ENCODE measurements around the gene SLC9A3.

SLC9A3 gene

DNA sequence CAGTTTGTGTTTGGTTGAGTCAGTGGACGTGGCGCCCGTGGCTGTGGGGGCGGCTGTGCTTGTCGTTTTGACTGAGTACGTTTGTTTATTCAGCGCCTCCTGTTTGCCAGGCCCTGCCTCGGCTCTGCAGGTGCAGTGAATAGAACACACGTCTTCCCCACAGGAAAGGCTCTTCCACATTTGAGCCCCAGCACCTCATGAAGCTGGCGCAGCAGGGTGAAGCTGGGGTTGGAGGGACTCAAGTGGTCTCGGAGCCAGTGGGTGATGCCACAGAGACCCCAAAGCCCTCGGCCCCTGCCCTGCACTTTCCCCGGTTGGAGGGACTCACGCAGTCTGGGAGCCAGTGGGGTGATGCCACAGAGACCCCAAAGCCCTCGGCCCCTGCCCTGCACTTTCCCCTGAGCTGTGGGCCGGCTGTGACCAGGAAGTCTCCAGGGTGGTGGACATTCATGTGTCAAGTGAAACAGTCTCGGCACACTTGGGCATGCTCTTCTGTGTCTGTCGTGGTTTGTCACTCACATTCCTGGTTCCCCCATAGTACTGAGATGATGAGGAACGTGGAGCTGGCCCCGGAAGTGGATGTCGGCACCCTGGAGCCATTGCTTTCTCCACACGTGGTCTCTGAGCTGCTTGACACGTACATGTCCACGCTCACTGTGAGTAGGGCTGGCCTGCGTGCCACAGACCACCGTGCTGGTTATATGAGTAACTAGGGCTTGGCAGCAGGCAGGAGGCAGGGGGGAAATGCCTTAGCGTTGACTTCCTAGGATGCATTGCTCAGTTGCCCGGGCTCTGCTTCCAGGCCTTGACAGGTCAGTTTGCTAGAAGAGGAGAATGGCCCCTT lies 67.7 kb downstream of the SLC9A3 start:
- H3K27me3 ChIP-seq (replicated peaks; ENCODE audit: control insufficient read depth, insufficient read depth, low read length), result no peaks in the 10 kb centered on the region
- no peak for DNase-seq (ENCODE audit: extremely low read depth, insufficient read length)
- no peak for TF ChIP-seq CTCF (IDR thresholded peaks at IDR 0.05; ENCODE audit: insufficient read depth, low read length, poor library complexity, severe bottlenecking)
- no peak overlapping the region for H3K4me3 ChIP-seq (replicated peaks; ENCODE audit: low read depth, low read length)
- H3K36me3 ChIP-seq (ENCODE audit: control insufficient read depth, insufficient read depth, low read length), result peaks cover 43% of the 10 kb centered on the region

- no peak for DNase-seq (ENCODE audit: extremely low read depth, insufficient read length)
- Histone ChIP-seq H3K36me3 (ENCODE audit: control insufficient read depth, insufficient read depth, low read length) (peaks cover 43% of the 10 kb centered on the region), H3K4me3 (replicated peaks; ENCODE audit: low read depth, low read length) (no peak overlapping the region), H3K27me3 (replicated peaks; ENCODE audit: control insufficient read depth, insufficient read depth, low read length) (no peaks in the 10 kb centered on the region)
- TF ChIP-seq CTCF (IDR thresholded peaks at IDR 0.05; ENCODE audit: insufficient read depth, low read length, poor library complexity, severe bottlenecking), result no peak
These were observed 68.4 kb downstream of the SLC9A3 start for GRCh38 chr5:455806-456205.

- no peak for DNase-seq (ENCODE audit: extremely low read depth, insufficient read length)
- Histone ChIP-seq H3K36me3 (ENCODE audit: control insufficient read depth, insufficient read depth, low read length) (peaks cover 36% of the 10 kb centered on the region), H3K4me3 (replicated peaks; ENCODE audit: low read depth, low read length) (no peak overlapping the region), H3K27me3 (replicated peaks; ENCODE audit: control insufficient read depth, insufficient read depth, low read length) (no peaks in the 10 kb centered on the region)
- no peak for TF ChIP-seq CTCF (IDR thresholded peaks at IDR 0.05; ENCODE audit: insufficient read depth, low read length, poor library complexity, severe bottlenecking)
These were observed 69.3 kb downstream of the SLC9A3 start for GRCh38 chr5:454936-455335.

DNA sequence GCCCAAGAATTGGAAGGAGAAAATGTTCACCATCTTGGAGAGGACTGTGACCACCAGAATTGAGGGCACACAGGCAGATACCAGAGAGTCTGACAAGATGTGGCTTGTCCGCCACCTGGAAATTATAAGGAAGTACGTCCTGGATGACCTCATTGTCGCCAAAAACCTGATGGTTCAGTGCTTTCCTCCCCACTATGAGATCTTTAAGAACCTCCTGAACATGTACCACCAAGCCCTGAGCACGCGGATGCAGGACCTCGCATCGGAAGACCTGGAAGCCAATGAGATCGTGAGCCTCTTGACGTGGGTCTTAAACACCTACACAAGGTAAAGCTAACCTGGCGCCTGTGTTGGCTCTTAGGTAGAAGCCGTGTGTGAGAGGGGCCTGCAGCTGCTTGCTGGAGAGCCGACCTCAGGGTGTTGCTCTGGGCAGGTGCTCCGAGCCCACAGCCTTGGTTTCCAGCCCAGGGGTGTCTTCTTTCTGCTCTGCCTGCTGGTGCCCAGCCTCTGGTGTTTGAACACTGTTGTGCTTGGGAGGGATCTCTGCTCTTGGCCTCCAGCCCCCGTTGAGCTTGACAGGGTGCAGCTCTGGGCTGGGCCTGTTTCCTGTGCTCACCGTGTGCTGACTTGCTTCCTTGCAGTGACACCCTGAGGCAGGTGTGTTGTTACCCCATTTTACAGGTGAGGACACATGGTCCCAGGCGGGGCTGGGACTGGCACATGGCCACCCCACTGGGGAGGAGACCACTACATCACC lies 70.3 kb downstream of the SLC9A3 start:
- no peak for TF ChIP-seq CTCF (IDR thresholded peaks at IDR 0.05; ENCODE audit: insufficient read depth, low read length, poor library complexity, severe bottlenecking)
- Histone ChIP-seq H3K27me3 (replicated peaks; ENCODE audit: control insufficient read depth, insufficient read depth, low read length) (no peaks in the 10 kb centered on the region), H3K36me3 (ENCODE audit: control insufficient read depth, insufficient read depth, low read length) (peaks cover 32% of the 10 kb centered on the region), H3K4me3 (replicated peaks; ENCODE audit: low read depth, low read length) (no peak overlapping the region)
- DNase-seq (ENCODE audit: extremely low read depth, insufficient read length), result no peak

DNA sequence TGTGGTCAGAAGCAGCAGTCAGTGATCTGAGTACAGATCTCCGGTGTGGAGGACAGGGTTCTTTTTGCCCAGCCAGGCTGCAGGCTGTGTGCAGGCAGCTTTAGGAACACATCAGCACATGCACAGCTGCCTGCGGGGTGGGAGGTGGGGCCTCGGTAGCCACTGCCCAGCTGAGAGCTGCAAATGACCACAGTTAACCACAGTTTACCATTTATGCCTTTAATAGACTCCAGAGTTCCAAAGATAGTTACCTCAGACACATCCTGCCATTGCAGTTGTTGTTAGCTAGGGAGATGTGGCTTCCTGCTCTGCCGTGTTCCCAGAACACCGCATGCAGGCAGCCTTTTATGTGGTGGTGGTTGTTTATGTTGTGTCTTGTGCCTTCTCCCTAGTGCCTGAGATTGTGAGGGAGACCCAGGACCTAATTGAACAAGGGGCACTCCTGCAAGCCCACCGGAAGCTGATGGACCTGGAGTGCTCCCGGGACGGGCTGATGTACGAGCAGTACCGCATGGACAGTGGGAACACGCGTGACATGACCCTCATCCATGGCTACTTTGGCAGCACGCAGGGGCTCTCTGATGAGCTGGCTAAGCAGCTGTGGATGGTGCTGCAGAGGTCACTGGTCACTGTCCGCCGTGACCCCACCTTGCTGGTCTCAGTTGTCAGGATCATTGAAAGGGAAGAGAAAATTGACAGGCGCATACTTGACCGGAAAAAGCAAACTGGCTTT lies 71.1 kb downstream of the SLC9A3 start:
- no peak for DNase-seq (ENCODE audit: extremely low read depth, insufficient read length)
- Histone ChIP-seq H3K36me3 (ENCODE audit: control insufficient read depth, insufficient read depth, low read length) (peaks cover 37% of the 10 kb centered on the region), H3K4me3 (replicated peaks; ENCODE audit: low read depth, low read length) (no peak overlapping the region), H3K27me3 (replicated peaks; ENCODE audit: control insufficient read depth, insufficient read depth, low read length) (no peaks in the 10 kb centered on the region)
- no peak for TF ChIP-seq CTCF (IDR thresholded peaks at IDR 0.05; ENCODE audit: insufficient read depth, low read length, poor library complexity, severe bottlenecking)

Data from GM06990 (cell line).